ENCODE data around the gene PCBD1.
A peak's percentile ranks its signal among the peaks of the same experiment; 100 is the strongest.

The PCBD1 gene
- long read RNA-seq, transcript PCBD1-201 (4 exons, 1,006 nt), result major isoform, 18 of 18 reads
- long read RNA-seq, partial matches to known transcripts, result 0 of 18 reads
- long read RNA-seq, other reads (novel, unspliced or antisense), result 0 of 18 reads

DNA sequence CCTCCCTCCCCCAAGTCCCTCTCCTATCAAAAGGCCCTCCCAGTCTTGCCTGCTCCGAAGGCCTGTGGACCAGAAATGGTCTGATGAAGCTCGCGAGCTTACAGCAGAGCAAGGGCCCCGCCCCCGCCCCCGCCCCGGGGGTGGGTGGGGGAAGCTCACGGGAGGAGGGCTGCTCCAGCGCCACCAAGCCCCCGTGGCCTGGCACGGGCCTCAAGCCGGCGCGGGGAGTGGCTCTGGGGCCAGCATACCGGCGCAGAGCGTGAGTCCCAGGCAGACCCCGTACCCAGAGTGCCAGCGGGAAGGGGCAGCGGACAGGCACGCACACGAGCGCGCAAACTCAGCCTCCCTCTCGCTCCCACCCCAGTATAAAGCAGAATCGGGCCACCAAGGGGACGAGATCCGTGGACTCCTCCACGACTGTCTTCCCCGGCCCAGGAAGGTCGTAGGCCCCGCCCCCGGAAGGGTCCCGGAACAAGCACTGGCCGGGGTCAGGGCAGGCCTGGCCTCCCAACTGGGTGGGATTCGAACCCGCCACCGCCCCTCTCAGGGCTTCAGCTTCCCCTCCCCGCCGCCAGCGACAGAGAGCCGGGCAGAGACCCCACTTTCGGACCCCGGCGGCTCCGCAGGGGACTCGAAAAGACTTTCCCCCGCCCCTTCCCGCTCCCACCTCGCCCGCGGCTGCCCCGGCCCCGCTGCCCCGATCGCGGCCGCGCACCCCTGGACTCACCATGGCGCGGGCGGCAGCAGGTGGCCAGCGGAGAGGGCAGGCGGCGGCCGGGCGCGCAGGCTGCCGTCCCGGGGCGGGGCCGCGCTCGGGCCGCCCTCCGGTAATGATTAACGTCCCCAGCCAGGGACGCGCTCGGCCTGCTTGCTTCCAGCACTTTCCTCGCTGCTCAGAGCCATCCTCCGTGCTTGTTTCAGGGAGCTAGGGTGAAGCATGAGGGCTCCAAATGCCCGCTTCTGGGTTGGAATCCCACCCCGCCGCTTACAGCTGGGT, at the start of gene PCBD1:
Gene PCBD1, minus strand, starts transcription at position 762 of the 997 bp plus-strand sequence. Its CDS starts 32 bp downstream, at position 730.
- Histone ChIP-seq H3K27ac (replicated peaks) (peak within 1 kb of the TSS; percentile 69), H3K27me3 (ENCODE audit: insufficient read depth, poor library complexity, severe bottlenecking) (no peaks in the 10 kb centered on the region), H3K4me3 (replicated peaks; ENCODE audit: insufficient read depth, low read length) (peak within 1 kb of the TSS; percentile 68)
- peak in 1 of 2 experiments; percentile 49 for DNase-seq (ENCODE audit: low read depth in 1 of 2, low spot score in 1 of 2)
- no peak for TF ChIP-seq POLR2AphosphoS5 (IDR thresholded peaks at IDR 0.05; ENCODE audit: low read depth)
- TF ChIP-seq, protein P1, sequence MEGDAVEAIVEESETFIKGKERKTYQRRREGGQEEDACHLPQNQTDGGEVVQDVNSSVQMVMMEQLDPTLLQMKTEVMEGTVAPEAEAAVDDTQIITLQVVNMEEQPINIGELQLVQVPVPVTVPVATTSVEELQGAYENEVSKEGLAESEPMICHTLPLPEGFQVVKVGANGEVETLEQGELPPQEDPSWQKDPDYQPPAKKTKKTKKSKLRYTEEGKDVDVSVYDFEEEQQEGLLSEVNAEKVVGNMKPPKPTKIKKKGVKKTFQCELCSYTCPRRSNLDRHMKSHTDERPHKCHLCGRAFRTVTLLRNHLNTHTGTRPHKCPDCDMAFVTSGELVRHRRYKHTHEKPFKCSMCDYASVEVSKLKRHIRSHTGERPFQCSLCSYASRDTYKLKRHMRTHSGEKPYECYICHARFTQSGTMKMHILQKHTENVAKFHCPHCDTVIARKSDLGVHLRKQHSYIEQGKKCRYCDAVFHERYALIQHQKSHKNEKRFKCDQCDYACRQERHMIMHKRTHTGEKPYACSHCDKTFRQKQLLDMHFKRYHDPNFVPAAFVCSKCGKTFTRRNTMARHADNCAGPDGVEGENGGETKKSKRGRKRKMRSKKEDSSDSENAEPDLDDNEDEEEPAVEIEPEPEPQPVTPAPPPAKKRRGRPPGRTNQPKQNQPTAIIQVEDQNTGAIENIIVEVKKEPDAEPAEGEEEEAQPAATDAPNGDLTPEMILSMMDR (IDR thresholded peaks at IDR 0.05; ENCODE audit: insufficient read depth, low read length), result no peak
- no peak for TF ChIP-seq SPI1 (IDR thresholded peaks at IDR 0.05; ENCODE audit: borderline replicate concordance, low read depth)
- TF ChIP-seq GABPA (IDR thresholded peaks at IDR 0.05; ENCODE audit: low read depth), result no peak
- TF ChIP-seq, protein P2, sequence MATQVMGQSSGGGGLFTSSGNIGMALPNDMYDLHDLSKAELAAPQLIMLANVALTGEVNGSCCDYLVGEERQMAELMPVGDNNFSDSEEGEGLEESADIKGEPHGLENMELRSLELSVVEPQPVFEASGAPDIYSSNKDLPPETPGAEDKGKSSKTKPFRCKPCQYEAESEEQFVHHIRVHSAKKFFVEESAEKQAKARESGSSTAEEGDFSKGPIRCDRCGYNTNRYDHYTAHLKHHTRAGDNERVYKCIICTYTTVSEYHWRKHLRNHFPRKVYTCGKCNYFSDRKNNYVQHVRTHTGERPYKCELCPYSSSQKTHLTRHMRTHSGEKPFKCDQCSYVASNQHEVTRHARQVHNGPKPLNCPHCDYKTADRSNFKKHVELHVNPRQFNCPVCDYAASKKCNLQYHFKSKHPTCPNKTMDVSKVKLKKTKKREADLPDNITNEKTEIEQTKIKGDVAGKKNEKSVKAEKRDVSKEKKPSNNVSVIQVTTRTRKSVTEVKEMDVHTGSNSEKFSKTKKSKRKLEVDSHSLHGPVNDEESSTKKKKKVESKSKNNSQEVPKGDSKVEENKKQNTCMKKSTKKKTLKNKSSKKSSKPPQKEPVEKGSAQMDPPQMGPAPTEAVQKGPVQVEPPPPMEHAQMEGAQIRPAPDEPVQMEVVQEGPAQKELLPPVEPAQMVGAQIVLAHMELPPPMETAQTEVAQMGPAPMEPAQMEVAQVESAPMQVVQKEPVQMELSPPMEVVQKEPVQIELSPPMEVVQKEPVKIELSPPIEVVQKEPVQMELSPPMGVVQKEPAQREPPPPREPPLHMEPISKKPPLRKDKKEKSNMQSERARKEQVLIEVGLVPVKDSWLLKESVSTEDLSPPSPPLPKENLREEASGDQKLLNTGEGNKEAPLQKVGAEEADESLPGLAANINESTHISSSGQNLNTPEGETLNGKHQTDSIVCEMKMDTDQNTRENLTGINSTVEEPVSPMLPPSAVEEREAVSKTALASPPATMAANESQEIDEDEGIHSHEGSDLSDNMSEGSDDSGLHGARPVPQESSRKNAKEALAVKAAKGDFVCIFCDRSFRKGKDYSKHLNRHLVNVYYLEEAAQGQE (IDR thresholded peaks at IDR 0.05; ENCODE audit: insufficient replicate concordance, low read depth), result no peak

DNA sequence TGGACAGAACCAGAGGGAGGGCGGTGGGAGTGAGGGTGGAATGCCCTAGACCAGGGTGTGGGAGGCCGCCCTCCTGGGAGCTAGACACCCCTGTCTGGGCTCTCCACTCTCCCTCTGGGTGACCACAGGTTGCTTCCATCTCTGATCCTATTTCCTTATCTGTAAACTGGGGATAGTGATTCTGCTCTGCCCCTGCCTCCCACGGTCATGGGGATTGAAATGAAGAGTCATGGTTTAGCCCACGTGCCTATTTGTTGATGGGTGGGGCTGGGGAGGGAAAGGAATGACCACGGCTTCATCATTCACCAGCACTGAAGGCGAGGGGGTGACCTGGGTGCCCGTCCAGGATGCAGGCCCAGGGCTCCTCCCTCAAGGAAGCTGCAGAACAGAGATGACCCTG, 49.3 kb upstream of the PCBD1 start:
- TF ChIP-seq SPI1 (IDR thresholded peaks at IDR 0.05; ENCODE audit: borderline replicate concordance, low read depth), result no peak
- TF ChIP-seq, protein P2 (IDR thresholded peaks at IDR 0.05; ENCODE audit: insufficient replicate concordance, low read depth), result no peak
- no peak for TF ChIP-seq POLR2AphosphoS5 (IDR thresholded peaks at IDR 0.05; ENCODE audit: low read depth)
- TF ChIP-seq GABPA (IDR thresholded peaks at IDR 0.05; ENCODE audit: low read depth), result no peak
- TF ChIP-seq, protein P1 (IDR thresholded peaks at IDR 0.05; ENCODE audit: insufficient read depth, low read length), result no peak
- no peak overlapping the region for H3K27ac ChIP-seq (replicated peaks)
- DNase-seq (ENCODE audit: low read depth in 1 of 2, low spot score in 1 of 2), result no peak
- H3K27me3 ChIP-seq (ENCODE audit: insufficient read depth, poor library complexity, severe bottlenecking), result no peaks in the 10 kb centered on the region
- no peak overlapping the region for H3K4me3 ChIP-seq (replicated peaks; ENCODE audit: insufficient read depth, low read length)

DNA sequence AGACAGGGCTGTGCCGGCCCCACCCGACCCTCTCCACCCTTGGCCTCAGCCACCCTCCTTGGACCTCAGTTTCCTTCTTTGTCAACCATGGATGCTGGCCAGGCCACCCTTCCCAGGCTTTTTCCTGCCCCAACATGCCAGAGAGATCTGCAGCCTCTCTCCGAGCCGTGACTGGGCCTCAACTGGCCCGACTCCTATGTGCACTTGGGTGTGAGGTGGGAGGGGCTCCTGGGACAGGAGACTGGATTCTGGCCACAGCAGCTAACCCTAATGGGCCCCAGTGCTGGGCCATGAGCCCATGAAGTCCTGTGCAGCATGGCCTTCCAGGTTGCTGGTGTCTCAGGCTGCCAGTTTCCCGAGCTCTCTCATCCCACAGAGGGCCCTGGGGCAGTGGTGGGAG, 47.7 kb upstream of the PCBD1 start:
- Histone ChIP-seq H3K4me3 (replicated peaks; ENCODE audit: insufficient read depth, low read length) (no peak overlapping the region), H3K27me3 (ENCODE audit: insufficient read depth, poor library complexity, severe bottlenecking) (no peaks in the 10 kb centered on the region), H3K27ac (replicated peaks) (no peak overlapping the region)
- DNase-seq (ENCODE audit: low read depth in 1 of 2, low spot score in 1 of 2), result no peak
- TF ChIP-seq POLR2AphosphoS5 (IDR thresholded peaks at IDR 0.05; ENCODE audit: low read depth), result no peak
- TF ChIP-seq, protein P2 (IDR thresholded peaks at IDR 0.05; ENCODE audit: insufficient replicate concordance, low read depth), result no peak
- TF ChIP-seq SPI1 (IDR thresholded peaks at IDR 0.05; ENCODE audit: borderline replicate concordance, low read depth), result no peak
- TF ChIP-seq, protein P1 (IDR thresholded peaks at IDR 0.05; ENCODE audit: insufficient read depth, low read length), result no peak
- TF ChIP-seq GABPA (IDR thresholded peaks at IDR 0.05; ENCODE audit: low read depth), result no peak
